CD4-positive, alpha-beta T cell (primary cell): Measurements from ENCODE around the gene GPR68. TPM values are rescaled to one million over a fixed set of nuclear protein-coding genes. Genes with fewer than 3 reads are reported as not detected.
A peak's percentile ranks its signal among the peaks of the same experiment; 100 is the strongest.

Experiments used
- ATAC-seq: fragments of 200-7000 bp; cut with Tn5 transposase; one replicate; pipeline ENCODE4 v1.10.0; 2022; ENCODE audit warnings: mild to moderate bottlenecking; ENCODE audit not compliant: poor library complexity
- CTCF ChIA-PET: fragments of 350-600 bp; sonication (Branson Sonifier 250); formaldehyde crosslinking; loops from one replicate; lab custom pipeline; 2021; ENCODE audit warnings: antibody characterized with exemption, inconsistent platforms; lab: Charles Lee
- POLR2A ChIA-PET: fragments of 350-600 bp; sonication (Branson Sonifier 250); formaldehyde crosslinking; loops from one replicate; lab custom pipeline; 2021; ENCODE audit warnings: antibody characterized with exemption, inconsistent platforms; lab: Charles Lee
- DNase-seq, 14 experiments: peaks; one replicate each; pipeline ENCODE4 v3.0.0-alpha.2; 2013 to 2020; ENCODE audit warnings: mixed read lengths in 2 of 14
- H3K27ac ChIP-seq, 2 donors: one replicate each; pipeline versions ENCODE4 v1.5.1 to v1.7.0; 2013; ENCODE audit warnings: low read length in 2 of 2, low read depth in 1 of 2, mild to moderate bottlenecking in 1 of 2
- H3K27me3 ChIP-seq, 2 experiments: 1 replicate in 1 of 2; 2 replicates in 1 of 2; pipeline versions ENCODE4 v1.6.1 to v1.7.0; 2013; ENCODE audit warnings: low read length in 2 of 2, control low read depth in 1 of 2, mild to moderate bottlenecking in 1 of 2, moderate library complexity in 1 of 2; ENCODE audit not compliant: insufficient read depth in 2 of 2, control insufficient read depth in 1 of 2
- H3K36me3 ChIP-seq: one replicate; pipeline ENCODE4 v1.6.1; 2013; ENCODE audit warnings: low read length, control low read depth; ENCODE audit not compliant: insufficient read depth
- H3K4me1 ChIP-seq: one replicate; pipeline ENCODE4 v1.6.1; 2013; ENCODE audit warnings: low read length, control low read depth; ENCODE audit not compliant: insufficient read depth
- H3K4me3 ChIP-seq: one replicate; pipeline ENCODE4 v1.5.1; 2013; ENCODE audit warnings: mild to moderate bottlenecking, low read length, moderate library complexity
- H3K9me3 ChIP-seq, 2 experiments: 1 replicate in 1 of 2; 2 replicates in 1 of 2; pipeline versions ENCODE4 v1.6.1 to v1.7.0; 2013; ENCODE audit warnings: low read length in 2 of 2, mild to moderate bottlenecking in 2 of 2, control low read depth in 1 of 2, moderate library complexity in 1 of 2; ENCODE audit not compliant: control insufficient read depth in 1 of 2, insufficient read depth in 1 of 2
- H3K27ac Mint-ChIP-seq: one replicate; pipeline ENCODE4 v1.8.0; 2020; ENCODE audit warnings: mixed read lengths
- H3K27me3 Mint-ChIP-seq: one replicate; pipeline ENCODE4 v1.8.0; 2021; ENCODE audit warnings: mixed read lengths
- H3K36me3 Mint-ChIP-seq: one replicate; pipeline ENCODE4 v1.8.0; 2021; ENCODE audit warnings: low read depth, mixed read lengths
- H3K4me1 Mint-ChIP-seq: one replicate; pipeline ENCODE4 v1.8.0; 2021; ENCODE audit warnings: low read depth, mixed read lengths
- H3K4me3 Mint-ChIP-seq: one replicate; pipeline ENCODE4 v1.8.0; 2020; ENCODE audit warnings: mild to moderate bottlenecking, mixed read lengths
- H3K9me3 Mint-ChIP-seq: one replicate; pipeline ENCODE4 v1.8.0; 2020; ENCODE audit warnings: mixed read lengths
- CTCF ChIP-seq: fragments of 200-600 bp; IDR thresholded peaks from one replicate; pipeline ENCODE4 v1.8.0; 2022; ENCODE audit warnings: antibody characterized with exemption, mild to moderate bottlenecking
- intact Hi-C, 2 experiments: fragments of 100-400 bp; cut with DNase I in 1 of 2; cut with micrococcal nuclease in 1 of 2; formaldehyde crosslinking; loops; one replicate each; pipeline versions ENCODE4 v1.15.1 to v1.9.0; 2023 to 2025; cut with DNase I, micrococcal nuclease
- total RNA-seq, 174 experiments: library from RNA in 2 of 174; stranded (reverse) in 2 of 174; gene quantifications; one replicate each; pipeline ENCODE4 v1.2.3 and lab custom pipeline; 2021 to 2026

The GPR68 gene
- total RNA-seq, 2 experiments from 2014 or later: 2.8 to 2.9 TPM

DNA sequence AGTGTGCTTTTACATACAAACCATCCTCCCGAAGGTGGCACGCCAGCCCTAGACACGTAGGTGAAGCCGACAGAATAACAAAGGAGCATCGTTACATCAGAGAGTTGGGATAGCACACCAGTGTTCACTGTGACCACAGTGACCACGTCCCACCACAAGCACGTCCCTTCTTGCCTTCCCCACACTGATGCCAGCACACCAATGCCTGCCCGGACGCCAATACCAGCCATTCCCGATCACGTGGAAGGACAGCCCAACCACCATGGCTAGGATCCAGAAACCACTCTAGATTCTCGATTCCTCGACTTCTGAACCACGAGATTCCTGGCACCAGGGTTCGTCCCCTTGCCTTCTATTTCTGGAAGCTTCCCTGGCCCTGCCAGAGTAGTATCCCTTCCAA, 48.0 kb upstream of the GPR68 start:
- H3K4me3 Mint-ChIP-seq: no peak overlapping the region
- intact Hi-C loops: loop anchor here in 1 of 2 experiments (5.0 kb wide), 1 partner anchor 425 kb away; no protein-coding TSS in a partner anchor
- H3K9me3 Mint-ChIP-seq: no peaks in the 10 kb centered on the region

DNA sequence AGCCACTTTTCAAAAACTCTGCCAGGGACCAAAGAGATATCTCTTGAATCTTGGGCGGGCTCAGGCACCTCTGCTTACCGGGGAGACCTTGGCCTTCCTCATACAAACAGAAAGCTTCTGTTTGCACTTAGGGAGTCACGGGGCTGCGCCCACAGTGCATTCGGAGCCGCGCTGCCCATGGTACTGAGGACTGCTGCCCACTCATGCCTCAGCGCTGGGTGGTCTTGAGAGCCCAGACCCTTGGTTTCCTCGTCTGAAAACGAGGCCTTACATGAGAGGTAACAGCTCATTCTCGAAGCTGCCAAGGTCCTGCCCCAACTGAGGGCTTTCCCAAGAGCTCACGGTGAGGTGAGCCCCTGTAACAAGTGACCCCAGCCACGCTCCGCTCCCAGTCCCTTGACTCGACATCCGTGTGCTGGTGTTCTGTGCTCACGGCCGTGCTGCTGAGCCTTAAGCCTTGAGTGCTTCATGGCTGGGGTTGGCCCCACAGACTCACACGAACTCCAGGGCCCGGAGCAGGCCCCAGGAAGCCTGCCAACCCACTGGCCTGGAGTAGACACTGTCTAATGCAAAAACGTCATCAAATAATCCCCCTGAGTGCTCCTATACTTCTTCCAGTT, 47.4 kb upstream of the GPR68 start:
- Histone ChIP-seq H3K36me3 (peaks cover 98% of the 10 kb centered on the region), H3K9me3 (no peaks in the 10 kb centered on the region), H3K4me1 (peaks cover 2% of the 10 kb centered on the region), H3K27ac (no peak overlapping the region), H3K4me3 (no peak overlapping the region), H3K27me3 (no peaks in the 10 kb centered on the region)
- TF ChIP-seq CTCF: no peak
- ChIA-PET CTCF (interaction anchor here (1.0 to 1.9 kb wide), 3 partner anchors 114 to 119 kb away, joined by 3 to 7 read pairs (median 6); no protein-coding TSS in a partner anchor), POLR2A (interaction anchor here (1.2 kb wide), 1 partner anchor 49 kb away, joined by 4 read pairs; no protein-coding TSS in a partner anchor)
- Mint-ChIP-seq H3K4me1 (no peaks in the 10 kb centered on the region), H3K27me3 (no peaks in the 10 kb centered on the region), H3K27ac (peak overlapping the region; percentile 74), H3K36me3 (peaks cover 97% of the 10 kb centered on the region), H3K4me3 (no peak overlapping the region), H3K9me3 (no peaks in the 10 kb centered on the region)
- ATAC-seq: no peak
- no peak for DNase-seq
- intact Hi-C loops: loop anchor here in 1 of 2 experiments (5.0 kb wide), 1 partner anchor 425 kb away; no protein-coding TSS in a partner anchor

More for the DNA sequence above, 48.0 kb upstream of the GPR68 start:
- TF ChIP-seq CTCF: no peak
- ChIA-PET CTCF (interaction anchor here (1.0 to 1.9 kb wide), 3 partner anchors 115 to 119 kb away, joined by 3 to 7 read pairs (median 4); no protein-coding TSS in a partner anchor), POLR2A (interaction anchor here (1.2 kb wide), 1 partner anchor 50 kb away, joined by 4 read pairs; no protein-coding TSS in a partner anchor)
- Histone ChIP-seq H3K27ac (no peak overlapping the region), H3K4me3 (no peak overlapping the region), H3K36me3 (peaks cover 99% of the 10 kb centered on the region), H3K4me1 (peaks cover 2% of the 10 kb centered on the region), H3K27me3 (no peaks in the 10 kb centered on the region), H3K9me3 (no peaks in the 10 kb centered on the region)
- Mint-ChIP-seq H3K4me1 (no peaks in the 10 kb centered on the region), H3K36me3 (peaks cover 97% of the 10 kb centered on the region), H3K27me3 (no peaks in the 10 kb centered on the region), H3K27ac (peak overlapping the region; percentile 74)
- DNase-seq (no peak), ATAC-seq (no peak)

- DNase-seq (no peak), ATAC-seq (no peak)
- CTCF ChIA-PET: interaction anchor here (1.5 to 1.9 kb wide), 2 partner anchors 113 to 118 kb away, joined by 6 to 7 read pairs; no protein-coding TSS in a partner anchor
- intact Hi-C loops: loop anchor here in 1 of 2 experiments (5.0 kb wide), 1 partner anchor 426 kb away; no protein-coding TSS in a partner anchor
- H3K36me3 ChIP-seq: peaks cover 98% of the 10 kb centered on the region
- no peaks in the 10 kb centered on the region for H3K27me3 Mint-ChIP-seq
- peaks cover 97% of the 10 kb centered on the region for H3K36me3 Mint-ChIP-seq
- no peak for TF ChIP-seq CTCF
- no peak overlapping the region for H3K4me3 ChIP-seq
- peak overlapping the region; percentile 20 for H3K27ac Mint-ChIP-seq
- H3K4me1 Mint-ChIP-seq: peaks cover 7% of the 10 kb centered on the region
- H3K27me3 ChIP-seq: no peaks in the 10 kb centered on the region
- H3K27ac ChIP-seq: no peak overlapping the region
- no peaks in the 10 kb centered on the region for H3K9me3 Mint-ChIP-seq
- no peaks in the 10 kb centered on the region for H3K9me3 ChIP-seq
- H3K4me3 Mint-ChIP-seq: no peak overlapping the region
- H3K4me1 ChIP-seq: peaks cover 6% of the 10 kb centered on the region
- POLR2A ChIA-PET: no interaction called here
These were observed 46.5 kb upstream of the GPR68 start for GRCh38 chr14:91290986-91291385.
